ENCODE measurements around the gene IKZF1.

- no peak for TF ChIP-seq CTCF (IDR thresholded peaks at IDR 0.05; ENCODE audit: low read depth, low read length)
- TF ChIP-seq EZH2phosphoT487 (IDR thresholded peaks at IDR 0.05; ENCODE audit: low read depth) = no peak
These were observed 37.7 kb upstream of the IKZF1 start for GRCh38 chr7:50266635-50267386.

All from OCI-LY3 (cell line).